NCI-H2196 (cell line): ENCODE measurements around the gene SGMS1.
"Not testable (repeated sequence)": the region's sequence is repeated elsewhere in the genome, so short reads cannot be mapped to it uniquely, and the experiment has no call there.

ENCODE experiments used
- DNase-seq: peaks from one replicate; lab custom pipeline; 2025; ENCODE audit not compliant: unreplicated experiment; lab: John Stamatoyannopoulos, UW

The SGMS1 gene

GRCh38 chr10:50561816-50562215 lies 61.9 kb downstream of the SGMS1 start:
- DNase-seq = peak; percentile 5

DNA sequence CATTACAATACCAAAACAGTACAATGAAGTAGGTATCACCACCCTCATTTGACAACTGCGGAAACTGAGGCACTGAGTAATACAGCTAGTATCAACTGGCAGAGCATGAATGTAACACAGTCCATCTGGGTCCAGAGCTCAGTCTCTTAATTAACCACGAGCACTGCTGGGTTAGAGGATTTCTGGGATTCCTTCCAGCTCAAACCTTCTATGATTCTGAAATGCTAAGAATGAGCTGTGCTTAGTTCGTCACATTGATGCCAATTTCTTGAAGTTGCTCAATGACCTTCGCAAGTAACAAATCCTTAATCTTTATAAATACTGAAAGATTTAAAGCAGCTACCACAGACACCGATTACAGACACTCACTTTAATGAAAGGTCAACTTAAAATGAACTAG lies 62.5 kb downstream of the SGMS1 start:
- peak; percentile 12 for DNase-seq

- no peak for DNase-seq
These were observed 63.4 kb downstream of the SGMS1 start for GRCh38 chr10:50560370-50560769.

- DNase-seq = no peak
These were observed 65.4 kb downstream of the SGMS1 start for GRCh38 chr10:50558371-50558770.

DNA sequence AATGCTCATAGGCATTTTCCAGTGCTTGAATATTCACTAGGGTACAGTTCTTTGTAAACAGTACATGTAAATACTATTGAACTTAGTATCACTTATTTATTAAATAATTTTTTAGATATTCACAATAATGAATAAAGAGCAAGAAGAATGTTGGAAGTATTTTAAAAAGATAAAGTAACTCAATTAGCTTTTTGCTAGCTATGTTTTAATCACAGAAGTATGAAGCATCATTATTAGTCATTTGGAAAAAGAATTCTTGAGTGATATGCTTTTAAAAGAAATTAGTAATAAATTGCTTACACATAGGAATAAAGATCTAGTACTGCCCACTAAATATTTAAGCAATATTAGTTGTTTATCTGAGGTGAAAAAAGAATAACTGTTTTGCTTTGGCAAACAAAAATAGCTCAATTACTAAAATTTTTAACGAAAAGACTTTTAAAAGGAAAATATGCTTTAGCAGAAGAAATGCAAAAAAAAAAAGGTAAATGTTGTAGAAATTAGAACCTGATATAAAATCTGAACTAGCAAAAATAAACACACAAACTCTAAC lies 66.5 kb downstream of the SGMS1 start:
- DNase-seq = no peak

DNA sequence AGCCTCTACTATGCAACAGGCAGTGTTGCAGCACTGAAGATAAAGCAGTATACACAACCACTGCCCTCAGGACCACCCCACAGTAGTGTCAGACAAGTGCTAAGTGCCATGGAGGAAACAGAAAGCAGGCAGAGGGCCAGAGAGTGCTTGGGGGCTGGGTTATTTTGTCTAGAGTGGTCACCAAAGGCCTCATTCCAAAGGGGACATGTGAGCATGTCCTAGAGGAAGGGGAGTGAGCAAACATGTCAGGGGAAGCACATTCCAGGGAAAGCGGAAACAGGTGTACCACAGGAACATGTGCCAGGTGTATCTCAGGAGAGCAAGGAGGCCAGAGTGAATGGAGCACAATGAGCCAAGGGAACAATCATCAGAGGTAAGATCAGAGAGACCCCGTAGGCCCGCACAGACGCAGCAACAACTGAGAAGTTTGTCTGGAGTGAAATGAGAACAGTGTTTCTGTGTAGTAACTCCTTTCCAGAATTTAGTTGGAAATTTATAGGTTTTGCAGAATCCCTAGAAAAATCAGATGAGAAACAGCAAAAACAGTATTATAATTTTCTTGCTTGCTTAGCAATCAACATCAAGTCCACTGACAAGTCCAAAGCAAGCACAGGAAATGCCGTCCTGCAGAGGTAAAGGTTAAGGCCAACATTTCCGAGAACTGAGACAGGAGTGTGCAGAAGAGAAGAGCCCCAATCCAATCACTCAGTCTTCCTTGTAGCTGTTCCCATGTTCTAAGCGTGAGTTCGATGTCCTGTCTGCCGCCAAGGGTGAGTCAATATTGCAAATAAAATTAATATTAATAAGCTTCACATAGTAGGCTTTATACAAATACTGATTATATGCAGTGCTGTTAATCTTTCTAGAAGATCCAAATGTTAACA lies 67.3 kb downstream of the SGMS1 start:
- DNase-seq = no peak

- no peak for DNase-seq
These were observed 68.7 kb downstream of the SGMS1 start for GRCh38 chr10:50554995-50555568.

GRCh38 chr10:50554376-50554994 lies 69.3 kb downstream of the SGMS1 start:
- no peak for DNase-seq

GRCh38 chr10:50552771-50553535 lies 70.8 kb downstream of the SGMS1 start:
- no peak for DNase-seq

DNA sequence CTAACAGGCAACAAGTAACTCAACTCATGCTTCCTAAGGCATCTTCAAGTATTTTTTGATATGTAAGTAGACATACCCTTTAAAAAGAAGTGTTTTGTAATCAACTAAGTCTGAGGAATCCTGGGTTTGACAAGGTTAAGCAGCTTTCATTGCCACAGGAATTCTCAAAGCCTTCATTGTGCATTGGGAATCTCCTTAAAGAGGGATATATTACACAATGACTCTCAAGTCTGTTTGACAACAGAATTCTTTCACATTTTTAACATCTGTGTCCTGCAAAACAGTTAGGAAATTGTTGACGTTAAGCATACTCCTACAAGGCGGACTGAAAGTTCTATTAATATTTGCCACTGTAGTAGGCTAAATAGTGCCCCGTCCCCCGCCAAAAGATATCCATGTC lies 71.4 kb downstream of the SGMS1 start:
- DNase-seq = no peak

DNA sequence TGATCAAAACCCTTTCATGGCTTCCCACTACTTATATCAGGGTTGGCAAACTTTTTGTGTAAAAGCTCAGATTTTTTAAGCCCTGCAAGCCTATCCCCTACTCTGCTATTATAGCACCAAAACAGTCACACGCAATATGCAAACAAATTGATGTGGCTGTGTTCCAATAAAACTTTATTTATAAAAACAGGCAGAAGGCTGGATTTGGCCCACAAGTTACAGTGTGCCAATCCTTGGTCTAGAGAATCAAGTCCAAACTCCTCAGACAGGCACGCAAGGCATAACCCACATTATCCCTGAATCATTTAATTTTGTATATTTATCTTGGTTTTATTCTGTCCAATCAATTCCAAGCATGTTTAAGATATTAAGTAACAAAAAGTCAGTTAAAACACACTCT lies 71.9 kb downstream of the SGMS1 start:
- DNase-seq = no peak

DNA sequence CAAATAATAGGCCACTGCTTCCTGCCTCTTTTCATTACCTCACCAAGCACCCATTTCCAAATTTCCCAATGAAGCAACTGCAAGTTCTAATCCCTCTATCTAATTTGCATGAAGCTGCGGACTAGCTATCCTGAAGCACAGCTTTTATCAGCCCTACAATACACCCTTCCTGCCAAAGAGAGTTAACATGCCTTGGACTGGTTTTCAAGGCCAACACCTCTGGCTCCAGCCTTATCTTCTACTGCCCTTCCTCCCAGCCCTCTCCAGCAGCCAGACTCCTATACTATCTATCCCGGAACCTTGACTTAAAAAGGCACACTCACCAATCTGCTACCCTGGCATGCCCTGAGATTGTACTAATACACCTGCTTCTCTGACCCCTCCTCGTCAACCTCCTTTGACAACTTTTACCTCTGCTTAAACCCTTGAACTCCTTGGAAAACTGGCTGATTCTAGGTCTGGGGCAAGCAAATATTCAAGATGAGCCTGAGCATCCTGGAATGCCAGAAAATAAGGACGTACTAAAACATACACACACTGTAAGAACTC lies 73.4 kb downstream of the SGMS1 start:
- DNase-seq = no peak

DNA sequence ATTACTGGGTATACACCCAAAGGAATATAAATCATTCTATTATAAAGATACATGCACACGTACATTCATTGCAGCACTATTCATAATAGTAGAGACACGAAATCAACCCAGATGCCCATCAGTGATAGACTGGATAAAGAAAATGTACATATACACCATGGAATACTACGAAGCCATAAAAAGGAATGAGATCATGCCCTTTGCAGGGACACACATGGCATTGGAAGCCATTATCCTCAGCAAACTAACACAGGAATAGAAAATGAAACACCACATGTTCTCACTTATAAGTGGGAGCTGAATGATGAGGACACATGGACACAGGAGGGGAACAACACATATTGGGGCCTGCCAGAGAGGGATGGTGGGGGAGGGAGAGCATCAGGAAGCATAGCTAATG lies 74.6 kb downstream of the SGMS1 start:
- not testable (repeated sequence) for DNase-seq

DNA sequence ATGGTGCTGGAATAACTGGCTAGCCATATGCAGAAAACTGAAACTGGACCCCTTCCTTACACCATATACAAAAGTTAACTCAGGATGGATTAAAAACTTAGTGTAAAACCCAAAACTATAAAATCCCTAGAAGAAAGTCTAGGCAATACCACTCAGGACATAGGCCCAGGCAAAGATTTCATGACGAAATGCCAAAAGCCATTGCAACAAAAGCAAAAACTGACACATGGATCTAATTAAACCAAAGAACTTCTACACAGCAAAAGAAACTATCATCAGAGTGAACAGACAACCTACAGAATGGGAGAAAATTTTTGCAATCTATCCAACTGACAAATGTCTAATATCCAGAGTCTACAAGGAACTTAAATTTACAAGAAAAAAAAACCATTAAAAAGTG lies 75.3 kb downstream of the SGMS1 start:
- DNase-seq = not testable (repeated sequence)

GRCh38 chr10:50546287-50546686 lies 77.5 kb downstream of the SGMS1 start:
- DNase-seq = not testable (repeated sequence)

- DNase-seq = no peak
These were observed 77.9 kb downstream of the SGMS1 start for GRCh38 chr10:50545846-50546245.

GRCh38 chr10:50544857-50545429 lies 78.8 kb downstream of the SGMS1 start:
- DNase-seq = no peak

GRCh38 chr10:50544095-50544856 lies 79.5 kb downstream of the SGMS1 start:
- no peak for DNase-seq

GRCh38 chr10:50542871-50543270 lies 80.9 kb downstream of the SGMS1 start:
- no peak for DNase-seq

DNA sequence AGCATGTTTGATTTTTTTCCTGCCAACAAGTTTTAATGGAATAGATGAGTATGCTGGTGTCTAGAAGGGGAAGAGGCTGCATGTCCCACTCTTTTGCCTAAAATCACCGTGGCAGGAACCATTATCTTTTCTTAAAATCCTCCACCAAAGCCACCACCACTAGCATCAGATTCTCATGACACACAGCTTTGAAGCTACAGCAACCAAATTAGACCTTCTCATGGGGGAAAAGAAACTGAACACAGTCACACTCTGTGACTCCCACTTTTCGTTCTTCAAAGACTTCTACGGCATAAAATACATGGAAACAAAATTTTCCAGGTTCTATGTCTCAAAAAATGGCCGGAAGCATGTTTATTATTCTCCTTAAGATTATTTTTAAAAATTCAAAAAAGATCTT lies 81.8 kb downstream of the SGMS1 start:
- no peak for DNase-seq
